Stimulated activated CD4-positive, alpha-beta T cell treated with anti-CD3 and anti-CD28 coated beads, Interleukin-1b, Interleukin-23, amount 100 ng/mL, for 4 hours (primary cell): ENCODE data around the gene DIPK1B.

Experiments
- DNase-seq, 2 donors: peaks; one replicate each; pipeline ENCODE4 v3.0.0-alpha.2; 2020; ENCODE audit warnings: low read depth in 2 of 2

The DIPK1B gene

GRCh38 chr9:136686794-136687711 is 25.3 kb upstream of the DIPK1B start, which contains the start of gene AGPAT2:
Gene AGPAT2, minus strand, starts transcription at chr9:136687457. Its CDS starts 100 bp downstream, at chr9:136687357.
- peak; percentile 56 to 70 for DNase-seq

- no peak for DNase-seq
Observed at GRCh38 chr9:136687721-136688223, 24.6 kb upstream of the DIPK1B start.

GRCh38 chr9:136688274-136689107 is 23.9 kb upstream of the DIPK1B start:
- no peak for DNase-seq

- no peak for DNase-seq
Observed at GRCh38 chr9:136689108-136689460, 23.3 kb upstream of the DIPK1B start.

GRCh38 chr9:136690104-136690805 is 22.1 kb upstream of the DIPK1B start:
- DNase-seq, result no peak

- DNase-seq, result no peak
Observed at GRCh38 chr9:136690806-136691261, 21.5 kb upstream of the DIPK1B start.

GRCh38 chr9:136691316-136692184 is 20.8 kb upstream of the DIPK1B start:
- no peak for DNase-seq

- no peak for DNase-seq
Observed at GRCh38 chr9:136692185-136693134, 19.9 kb upstream of the DIPK1B start.

GRCh38 chr9:136693135-136693489 is 19.3 kb upstream of the DIPK1B start:
- DNase-seq, result no peak

- DNase-seq, result no peak
Observed at GRCh38 chr9:136693490-136694162, 18.7 kb upstream of the DIPK1B start.

GRCh38 chr9:136694163-136694871 is 18.1 kb upstream of the DIPK1B start:
- DNase-seq, result no peak

- DNase-seq, result no peak
Observed at GRCh38 chr9:136694872-136695247, 17.5 kb upstream of the DIPK1B start.

- DNase-seq, result no peak
Observed at GRCh38 chr9:136695435-136695895, 16.9 kb upstream of the DIPK1B start.

- DNase-seq, result no peak
Observed at GRCh38 chr9:136695955-136696354, 16.4 kb upstream of the DIPK1B start.

GRCh38 chr9:136696502-136696901 is 15.9 kb upstream of the DIPK1B start:
- DNase-seq, result no peak

- DNase-seq, result no peak
Observed at GRCh38 chr9:136697146-136697820, 15.1 kb upstream of the DIPK1B start.

- no peak for DNase-seq
Observed at GRCh38 chr9:136697821-136698526, 14.4 kb upstream of the DIPK1B start.
